Tibial nerve (tissue), 4 donors: ENCODE measurements around the gene ST6GALNAC6. TPM values are rescaled to one million over a fixed set of nuclear protein-coding genes. Genes with fewer than 3 reads are reported as not detected.

Source experiments
- DNase-seq, 2 donors: peaks; one replicate each; pipeline ENCODE4 v3.0.0-alpha.2; 2019; ENCODE audit warnings: low spot score in 2 of 2
- H3K27ac ChIP-seq, 4 donors: fragments of 200-600 bp; sonication (generic) in 3 of 4; one replicate each; pipeline ENCODE4 v1.5.1; 2017 to 2019; ENCODE audit warnings: mild to moderate bottlenecking in 1 of 4
- H3K27me3 ChIP-seq, 2 donors: fragments of 200-600 bp; sonication (generic) in 1 of 2; one replicate each; pipeline versions ENCODE4 v1.5.1 to v1.6.0; 2017 to 2019
- H3K36me3 ChIP-seq, 3 donors: fragments of 200-600 bp; sonication (generic); one replicate each; pipeline ENCODE4 v1.5.1; 2018 to 2019
- H3K4me1 ChIP-seq, 4 donors: fragments of 200-600 bp; sonication (generic) in 3 of 4; one replicate each; pipeline ENCODE4 v1.5.1; 2017 to 2019
- H3K4me3 ChIP-seq, 4 donors: fragments of 200-600 bp; sonication (generic) in 3 of 4; one replicate each; pipeline ENCODE4 v1.5.1; 2017 to 2019; ENCODE audit warnings: mild to moderate bottlenecking in 1 of 4, moderate library complexity in 1 of 4
- H3K9me3 ChIP-seq, 4 donors: fragments of 200-600 bp; sonication (generic) in 3 of 4; one replicate each; pipeline ENCODE4 v1.5.1; 2017 to 2019
- CTCF ChIP-seq, 5 experiments: fragments of 200-600 bp in 3 of 5; fragments of 450-650 bp in 2 of 5; sonication (generic) in 3 of 5; IDR thresholded peaks; one replicate each; pipeline ENCODE4 v1.5.1; 2016 to 2019; ENCODE audit warnings: antibody characterized with exemption in 5 of 5, mild to moderate bottlenecking in 3 of 5, moderate library complexity in 2 of 5
- EP300 ChIP-seq, 2 donors: sonication (generic); formaldehyde crosslinking; IDR thresholded peaks; one replicate each; pipeline ENCODE4 v1.6.1; 2017; ENCODE audit warnings: antibody characterized with exemption in 2 of 2, mild to moderate bottlenecking in 1 of 2
- POLR2A ChIP-seq, 2 donors: fragments of 450-650 bp; IDR thresholded peaks; one replicate each; pipeline ENCODE4 v1.6.1; 2017; ENCODE audit warnings: antibody characterized with exemption in 2 of 2, mild to moderate bottlenecking in 2 of 2, moderate library complexity in 2 of 2
- WGBS, 2 donors: methylation state at CpG; one replicate each; pipeline ENCODE4 v1.1.5; 2018; 5-methylcytosine and 5-hydroxymethylcytosine counted together
- total RNA-seq, 4 donors: library from RNA; depleted of rRNA; stranded (reverse); fragments of >200 nt; gene quantifications; one replicate each; pipeline ENCODE4 v1.1.0, GENCODE V29; 2016

The ST6GALNAC6 gene
- total RNA-seq, 4 donors from 2014 or later, result 108 to 193 (median 172) TPM

GRCh38 chr9:127878652-127879390, 20.6 kb downstream of the ST6GALNAC6 start:
- Histone ChIP-seq H3K27ac (peak overlapping the region in 3 of 4 donors; percentile 76 to 93 (median 88)), H3K9me3 (no peaks in the 10 kb centered on the region), H3K36me3 (peaks cover 0 to 14% (median 0%) of the 10 kb centered on the region in 3 donors), H3K4me1 (peaks cover 0 to 54% (median 37%) of the 10 kb centered on the region in 4 donors), H3K27me3 (no peaks in the 10 kb centered on the region), H3K4me3 (no peak overlapping the region)
- 53 to 59% methylated on average over 8 of the region's 8 CpGs for WGBS, 2 donors
- no peak for DNase-seq
- TF ChIP-seq POLR2A (IDR thresholded peaks at IDR 0.05) (no peak), CTCF (IDR thresholded peaks at IDR 0.05) (no peak), EP300 (IDR thresholded peaks at IDR 0.05) (no peak)

- no peaks in the 10 kb centered on the region for H3K27me3 ChIP-seq
- 30 to 38% methylated on average over 17 to 18 of the region's 18 CpGs for WGBS, 2 donors
- H3K4me3 ChIP-seq, result peak overlapping the region; percentile 46 to 65 (median 49)
- TF ChIP-seq POLR2A (IDR thresholded peaks at IDR 0.05) (no peak), CTCF (IDR thresholded peaks at IDR 0.05) (no peak), EP300 (IDR thresholded peaks at IDR 0.05) (no peak)
- H3K4me1 ChIP-seq, result peaks cover 0 to 59% (median 44%) of the 10 kb centered on the region in 4 donors
- H3K27ac ChIP-seq, result peak overlapping the region; percentile 68 to 93 (median 82)
- no peak for DNase-seq
- H3K9me3 ChIP-seq, result no peaks in the 10 kb centered on the region
- H3K36me3 ChIP-seq, result peaks cover 0 to 13% (median 0%) of the 10 kb centered on the region in 3 donors
Measured at GRCh38 chr9:127878001-127878651, 21.3 kb downstream of the ST6GALNAC6 start.

GRCh38 chr9:127877566-127877998, 21.8 kb downstream of the ST6GALNAC6 start, which contains the start of gene AK1:
TSS of gene AK1 (minus strand) at chr9:127877675. CDS start at chr9:127874617, 3,058 bp downstream.
- H3K27me3 ChIP-seq, result no peaks in the 10 kb centered on the region
- 0% methylated on average over 3 to 41 of the region's 44 CpGs for WGBS, 2 donors
- TF ChIP-seq POLR2A (IDR thresholded peaks at IDR 0.05) (peak in 1 of 2 donors; percentile 62), EP300 (IDR thresholded peaks at IDR 0.05) (peak; percentile 28 to 84), CTCF (IDR thresholded peaks at IDR 0.05) (peak in 1 of 5 experiments; percentile 9)
- peak; percentile 68 to 72 for DNase-seq
- H3K9me3 ChIP-seq, result no peaks in the 10 kb centered on the region
- peaks cover 0 to 63% (median 44%) of the 10 kb centered on the region in 4 donors for H3K4me1 ChIP-seq
- H3K36me3 ChIP-seq, result peaks cover 0 to 13% (median 0%) of the 10 kb centered on the region in 3 donors
- H3K4me3 ChIP-seq, result peak within 1 kb of the TSS; percentile 46 to 65 (median 49)
- H3K27ac ChIP-seq, result peak within 1 kb of the TSS; percentile 68 to 93 (median 82)

GRCh38 chr9:127876764-127877562, 22.4 kb downstream of the ST6GALNAC6 start:
- Histone ChIP-seq H3K9me3 (no peaks in the 10 kb centered on the region), H3K4me1 (peaks cover 0 to 63% (median 44%) of the 10 kb centered on the region in 4 donors), H3K4me3 (peak overlapping the region; percentile 46 to 65 (median 49)), H3K36me3 (peaks cover 0 to 15% (median 0%) of the 10 kb centered on the region in 3 donors), H3K27ac (peak overlapping the region; percentile 68 to 93 (median 82)), H3K27me3 (no peaks in the 10 kb centered on the region)
- 36 to 39% methylated on average over 10 to 11 of the region's 26 CpGs for WGBS, 2 donors
- TF ChIP-seq CTCF (IDR thresholded peaks at IDR 0.05) (no peak), POLR2A (IDR thresholded peaks at IDR 0.05) (no peak), EP300 (IDR thresholded peaks at IDR 0.05) (no peak)
- no peak for DNase-seq
